Heart left ventricle (tissue), 16 donors: ENCODE measurements around the gene ZNF697. TPM values are rescaled to one million over a fixed set of nuclear protein-coding genes. Genes with fewer than 3 reads are reported as not detected.

Experiments used
- ATAC-seq, 4 donors: fragments of 200-7000 bp; cut with Tn5 transposase; one replicate each; pipeline ENCODE4 v1.9.1; 2020 to 2022; ENCODE audit warnings: moderate library complexity in 4 of 4, mild to moderate bottlenecking in 3 of 4, moderate number of reproducible peaks in 1 of 4
- DNase-seq, 5 donors: peaks; one replicate each; pipeline ENCODE4 v3.0.0-alpha.2; 2020
- H3K27ac ChIP-seq, 12 donors: fragments of 200-600 bp; sonication (generic) in 4 of 12; one replicate each; pipeline versions ENCODE4 v1.5.0 to v1.8.0; 2016 to 2022; ENCODE audit warnings: mild to moderate bottlenecking in 2 of 12
- H3K27me3 ChIP-seq, 9 donors: fragments of 200-600 bp; sonication (generic) in 2 of 9; one replicate each; pipeline versions ENCODE4 v1.5.1 to v1.8.0; 2016 to 2022; ENCODE audit warnings: mild to moderate bottlenecking in 3 of 9
- H3K36me3 ChIP-seq, 9 donors: fragments of 200-600 bp; sonication (generic) in 2 of 9; one replicate each; pipeline versions ENCODE4 v1.5.0 to v1.8.0; 2018 to 2022; ENCODE audit warnings: mild to moderate bottlenecking in 2 of 9
- H3K4me1 ChIP-seq, 12 donors: fragments of 200-600 bp; sonication (generic) in 4 of 12; one replicate each; pipeline versions ENCODE4 v1.5.0 to v1.8.0; 2016 to 2022; ENCODE audit warnings: mild to moderate bottlenecking in 3 of 12
- H3K4me3 ChIP-seq, 12 donors: fragments of 200-600 bp; sonication (generic) in 4 of 12; one replicate each; pipeline versions ENCODE4 v1.5.0 to v1.8.0; 2017 to 2022; ENCODE audit warnings: mild to moderate bottlenecking in 9 of 12, moderate library complexity in 4 of 12
- H3K9me3 ChIP-seq, 12 donors: fragments of 200-600 bp; sonication (generic) in 4 of 12; one replicate each; pipeline versions ENCODE4 v1.5.0 to v1.8.0; 2016 to 2022; ENCODE audit warnings: mild to moderate bottlenecking in 1 of 12
- POLR2A ChIP-seq, 2 donors: fragments of 450-650 bp; IDR thresholded peaks; one replicate each; pipeline ENCODE4 v1.6.1; 2017; ENCODE audit warnings: antibody characterized with exemption in 2 of 2, mild to moderate bottlenecking in 2 of 2, moderate library complexity in 2 of 2
- WGBS, 4 donors: extraction: QIAGEN DNeasy Blood & Tissue Kit in 2 of 4; methylation state at CpG; one replicate each; pipeline versions ENCODE4 v1.1.5 to v1.1.7; 2013 to 2018; 5-methylcytosine and 5-hydroxymethylcytosine counted together
- intact Hi-C, 10 donors: fragments of 100-400 bp; cut with DNase I; formaldehyde crosslinking; loops; one replicate each; pipeline versions ENCODE4 v1.11.1 to v1.14.2; 2022
- polyA plus RNA-seq, 2 donors: library from polyadenylated mRNA; stranded (reverse); fragments of 200-250 nt; gene quantifications; one replicate each; pipeline ENCODE4 v1.2.3, GENCODE V29; 2013
- total RNA-seq, 9 donors: library from RNA; depleted of rRNA in 2 of 9; stranded (reverse); fragments of >200 nt in 2 of 9; fragmentation: NEBNext Ultra II Directional in 3 of 9; extraction: Animal tissue kit (Norgen Biotek cat#: 25700) in 3 of 9; gene quantifications; one replicate each; pipeline versions ENCODE4 v1.1.0 to v1.2.4, GENCODE V29; 2016 to 2023
- TF ChIP-seq, protein P1 (sequence below), 12 donors: fragments of 200-600 bp; sonication (generic) in 4 of 12; IDR thresholded peaks; one replicate each; pipeline versions ENCODE4 v1.5.0 to v1.8.0; 2018 to 2022; ENCODE audit warnings: antibody characterized with exemption in 12 of 12, mild to moderate bottlenecking in 5 of 12
- donor health status: ischemic (EF 13 %, LVEDD 7.1; RV severe dilation, severe dysfunction).
- donor health status: healthy with polysubstance abuse.
- donor health status: DM: no; HTN: yes; CAD: no.
- donor health status: DM: no; HTN: no; CAD: no.
- donor health status: ischemic (EF 25% LVEDD 6.9; RV normal size, moderate dysfunction).
- donor health status: ischemic (EF 25% LVEDD 5.7; RV mildly dilated, moderate dysfunction).
- donor health status: healthy.
- donor health status: DM: yes; HTN: yes; CAD: no.
- donor health status: ischemic (EF 35%, LVEDD 5.7; RV mildly dilated, moderate dysfunction).
- donor health status: nonischemic (EF 11% LVEDD 7.7; RV severe dilation, severe dysfunction).
- donor health status: DM: yes; HTN: yes; CAD: no.
- donor health status: PGD.
- donor health status: ischemic (EF 29% LVEDD 5.4; RV normal size, mild dysfunction).
- donor health status: nonischemic (EF 23%, LVEDD 6.1; RV moderate dilation, normal function).

Gene ZNF697
- total and polyA plus RNA-seq, 11 donors, result 2.8 to 14.0 (median 10.1) TPM

DNA sequence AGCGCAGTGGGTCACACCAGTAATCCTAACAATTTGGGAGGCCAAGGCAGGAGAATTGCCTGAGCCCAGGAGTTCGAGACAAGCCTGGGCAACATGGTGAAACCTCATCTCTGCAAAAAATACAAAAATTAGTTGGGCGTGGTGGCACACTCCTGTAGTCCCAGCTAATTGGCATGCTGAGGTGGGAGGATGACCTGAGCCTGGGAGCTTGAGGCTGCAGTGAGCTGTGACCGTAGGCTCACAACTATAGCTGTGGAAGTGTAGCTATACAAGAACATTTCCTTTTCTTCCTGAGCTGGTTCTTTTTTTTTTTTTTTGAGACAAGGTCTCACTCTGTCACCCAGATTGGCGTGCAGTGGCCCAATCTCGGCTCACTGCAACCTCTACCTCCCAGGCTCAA lies 19.1 kb upstream of the ZNF697 start:
- whole genome bisulfite sequencing, 4 donors, result 95 to 97% (median 97%) methylated on average over 6 of the region's 6 CpGs

DNA sequence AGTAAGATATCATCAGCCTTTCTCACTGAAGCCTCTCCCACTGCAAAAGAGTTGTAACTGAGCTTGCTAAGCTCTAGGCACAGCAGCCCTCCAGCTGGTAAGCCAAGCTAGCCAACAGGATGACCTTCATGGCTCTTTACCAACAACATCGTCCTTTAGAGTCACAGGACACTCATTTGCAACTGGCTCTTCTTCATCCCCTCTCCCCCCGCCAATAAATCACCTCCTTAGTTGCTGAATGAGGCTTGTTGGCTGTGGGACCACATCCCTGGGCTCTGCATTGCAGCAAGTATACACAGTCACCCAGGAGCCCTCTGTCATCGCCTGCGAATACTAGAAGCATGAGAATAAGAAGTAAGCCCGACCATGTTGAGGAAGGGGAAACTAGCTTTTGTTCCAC lies 16.0 kb upstream of the ZNF697 start:
- no peaks in the 10 kb centered on the region for H3K27me3 ChIP-seq
- no peak for ATAC-seq
- H3K4me1 ChIP-seq, result peaks cover 0 to 10% (median 0%) of the 10 kb centered on the region in 12 donors
- no peak overlapping the region for H3K27ac ChIP-seq
- DNase-seq, result no peak
- intact Hi-C loops, result loop anchor here in 3 of 10 donors (2.0 to 10.0 kb wide), 2 partner anchors 51 to 189 kb away; no protein-coding TSS in a partner anchor
- H3K9me3 ChIP-seq, result no peaks in the 10 kb centered on the region
- H3K36me3 ChIP-seq, result no peaks in the 10 kb centered on the region
- WGBS, 4 donors, result 64 to 72% (median 71%) methylated on average over 5 of the region's 5 CpGs
- TF ChIP-seq, protein P1, sequence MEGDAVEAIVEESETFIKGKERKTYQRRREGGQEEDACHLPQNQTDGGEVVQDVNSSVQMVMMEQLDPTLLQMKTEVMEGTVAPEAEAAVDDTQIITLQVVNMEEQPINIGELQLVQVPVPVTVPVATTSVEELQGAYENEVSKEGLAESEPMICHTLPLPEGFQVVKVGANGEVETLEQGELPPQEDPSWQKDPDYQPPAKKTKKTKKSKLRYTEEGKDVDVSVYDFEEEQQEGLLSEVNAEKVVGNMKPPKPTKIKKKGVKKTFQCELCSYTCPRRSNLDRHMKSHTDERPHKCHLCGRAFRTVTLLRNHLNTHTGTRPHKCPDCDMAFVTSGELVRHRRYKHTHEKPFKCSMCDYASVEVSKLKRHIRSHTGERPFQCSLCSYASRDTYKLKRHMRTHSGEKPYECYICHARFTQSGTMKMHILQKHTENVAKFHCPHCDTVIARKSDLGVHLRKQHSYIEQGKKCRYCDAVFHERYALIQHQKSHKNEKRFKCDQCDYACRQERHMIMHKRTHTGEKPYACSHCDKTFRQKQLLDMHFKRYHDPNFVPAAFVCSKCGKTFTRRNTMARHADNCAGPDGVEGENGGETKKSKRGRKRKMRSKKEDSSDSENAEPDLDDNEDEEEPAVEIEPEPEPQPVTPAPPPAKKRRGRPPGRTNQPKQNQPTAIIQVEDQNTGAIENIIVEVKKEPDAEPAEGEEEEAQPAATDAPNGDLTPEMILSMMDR (IDR thresholded peaks at IDR 0.05), result no peak
- no peak for TF ChIP-seq POLR2A (IDR thresholded peaks at IDR 0.05)
- H3K4me3 ChIP-seq, result no peak overlapping the region

More for the DNA sequence above, 19.1 kb upstream of the ZNF697 start:
- no peaks in the 10 kb centered on the region for H3K27me3 ChIP-seq
- no peaks in the 10 kb centered on the region for H3K9me3 ChIP-seq
- no peak overlapping the region for H3K4me3 ChIP-seq
- H3K36me3 ChIP-seq, result no peaks in the 10 kb centered on the region
- DNase-seq (no peak), ATAC-seq (no peak)
- H3K27ac ChIP-seq, result no peak overlapping the region
- TF ChIP-seq POLR2A (IDR thresholded peaks at IDR 0.05), result no peak
- TF ChIP-seq, protein P1 (IDR thresholded peaks at IDR 0.05), result no peak
- peaks cover 0 to 3% (median 0%) of the 10 kb centered on the region in 12 donors for H3K4me1 ChIP-seq
- intact Hi-C loops, result loop anchor here in 1 of 10 donors (10.0 kb wide), 1 partner anchor 192 kb away; no protein-coding TSS in a partner anchor

DNA sequence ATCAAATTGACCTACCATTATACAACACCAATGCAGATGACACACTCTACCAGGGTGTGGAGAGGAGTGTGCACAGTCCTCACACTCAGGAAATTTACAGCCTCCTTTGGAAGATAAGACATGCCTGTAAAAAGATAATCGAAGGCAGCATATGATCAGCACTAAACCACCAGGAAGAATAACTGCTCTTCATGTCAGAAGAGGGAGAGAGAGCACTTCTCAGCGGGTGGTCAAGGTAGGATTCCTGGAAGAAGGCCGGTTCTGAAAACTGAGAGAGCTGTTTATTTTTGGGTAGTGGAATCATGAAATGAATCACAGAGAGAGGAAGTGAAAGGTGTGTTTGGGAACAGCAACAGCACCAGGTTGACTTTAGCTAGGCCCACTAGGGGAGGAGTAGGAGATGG lies 14.0 kb upstream of the ZNF697 start:
- DNase-seq (no peak), ATAC-seq (no peak)
- intact Hi-C loops, result loop anchor here in 2 of 10 donors (2.0 to 10.0 kb wide), 2 partner anchors 49 to 187 kb away; no protein-coding TSS in a partner anchor
- WGBS, 4 donors, result 75 to 78% (median 78%) methylated on average over 3 of the region's 3 CpGs
- Histone ChIP-seq H3K36me3 (no peaks in the 10 kb centered on the region), H3K27me3 (no peaks in the 10 kb centered on the region), H3K4me3 (no peak overlapping the region), H3K27ac (no peak overlapping the region), H3K4me1 (peaks cover 0 to 10% (median 0%) of the 10 kb centered on the region in 12 donors), H3K9me3 (no peaks in the 10 kb centered on the region)
- TF ChIP-seq, protein P1 (IDR thresholded peaks at IDR 0.05), result no peak
- no peak for TF ChIP-seq POLR2A (IDR thresholded peaks at IDR 0.05)

DNA sequence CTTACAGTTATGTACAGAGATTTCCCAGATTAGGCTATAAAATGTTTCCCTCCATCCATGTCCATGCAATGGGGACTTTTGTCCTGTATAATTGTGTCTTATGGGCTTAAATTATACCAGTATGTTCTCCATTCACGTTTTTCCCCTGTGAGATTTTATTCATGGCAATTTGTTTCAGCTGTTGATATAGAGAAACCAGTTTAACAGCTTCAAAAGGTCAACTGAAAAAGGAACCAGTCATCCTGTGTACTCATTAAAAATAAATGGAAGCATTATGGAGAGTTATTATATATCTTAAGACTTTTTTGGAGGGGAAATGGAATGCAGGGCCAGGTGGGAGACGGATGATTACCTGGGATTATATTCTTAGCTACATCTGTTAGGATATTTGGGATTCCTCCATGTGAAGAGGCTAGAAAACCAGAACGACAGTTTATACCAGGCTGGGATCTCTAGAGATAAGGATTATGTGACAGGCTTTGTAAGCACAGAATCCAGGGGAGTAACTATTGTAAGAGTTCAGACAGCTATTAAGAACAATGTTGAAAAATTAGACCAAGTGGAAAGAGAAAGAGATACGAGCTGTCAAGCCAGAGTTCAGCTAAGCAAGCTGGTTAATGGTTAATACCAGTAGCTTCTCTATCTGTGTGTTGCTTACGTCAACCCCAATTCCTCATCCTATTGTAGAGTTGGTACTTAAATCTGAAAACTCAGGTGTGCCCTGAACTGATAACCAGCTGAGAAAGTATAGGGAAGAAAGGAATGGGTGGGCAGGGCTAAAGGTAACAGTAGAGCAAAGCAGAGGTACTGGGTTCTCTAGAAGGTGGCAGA lies 12.4 kb upstream of the ZNF697 start:
- ATAC-seq (no peak), DNase-seq (no peak)
- 81 to 85% (median 83%) methylated on average over 5 of the region's 5 CpGs for WGBS, 4 donors
- H3K27me3 ChIP-seq, result no peaks in the 10 kb centered on the region
- H3K4me1 ChIP-seq, result peaks cover 0 to 13% (median under 1%) of the 10 kb centered on the region in 12 donors
- no peak overlapping the region for H3K27ac ChIP-seq
- intact Hi-C loops, result loop anchor here in 1 of 10 donors (10.0 kb wide), 1 partner anchor 186 kb away; no protein-coding TSS in a partner anchor
- H3K9me3 ChIP-seq, result no peaks in the 10 kb centered on the region
- no peaks in the 10 kb centered on the region for H3K36me3 ChIP-seq
- no peak overlapping the region for H3K4me3 ChIP-seq
- TF ChIP-seq POLR2A (IDR thresholded peaks at IDR 0.05), result no peak
- TF ChIP-seq, protein P1 (IDR thresholded peaks at IDR 0.05), result no peak
